GM18951 (cell line): ENCODE data around the gene LMO2.
"Not testable (repeated sequence)": the region's sequence is repeated elsewhere in the genome, so short reads cannot be mapped to it uniquely, and the experiment has no call there.

Source experiments
- POLR2A ChIP-seq: IDR thresholded peaks from 4 replicates; pipeline ENCODE4 v1.6.1; 2011; ENCODE audit warnings: mild to moderate bottlenecking; ENCODE audit not compliant: insufficient read length, insufficient read depth; ENCODE audit errors: extremely low read depth
- in situ Hi-C: fragments of 300-500 bp; cut with MboI; formaldehyde crosslinking; loops from one replicate; pipeline ENCODE4 v1.12.0; 2022; ENCODE audit warnings: low sequenced_read_pairs, mixed read lengths, inconsistent platforms; ENCODE audit not compliant: unreplicated experiment

Gene LMO2

GRCh38 chr11:33891714-33892327 lies at the start of gene LMO2:
LMO2 (minus strand) TSS chr11:33892076; CDS start chr11:33869716, 22,360 bp downstream.
- no peak for TF ChIP-seq POLR2A
- in situ Hi-C loops = no loop called here

- TF ChIP-seq POLR2A = no peak
- in situ Hi-C loops = no loop called here
Measured at GRCh38 chr11:33940538-33940815, 48.6 kb upstream of the LMO2 start.

GRCh38 chr11:33936725-33937604 lies 45.1 kb upstream of the LMO2 start:
- no peak for TF ChIP-seq POLR2A
- in situ Hi-C loops = no loop called here

- no peak for TF ChIP-seq POLR2A
- in situ Hi-C loops = no loop called here
Measured at GRCh38 chr11:33935461-33936456, 43.9 kb upstream of the LMO2 start.

- in situ Hi-C loops = no loop called here
Measured at GRCh38 chr11:33935005-33935404, 43.1 kb upstream of the LMO2 start.

GRCh38 chr11:33934450-33934849 lies 42.6 kb upstream of the LMO2 start:
- in situ Hi-C loops = no loop called here
- TF ChIP-seq POLR2A = no peak

More at GRCh38 chr11:33935005-33935404, 43.1 kb upstream of the LMO2 start:
- TF ChIP-seq POLR2A = no peak

GRCh38 chr11:33933602-33934001 lies 41.7 kb upstream of the LMO2 start:
- TF ChIP-seq POLR2A = no peak
- in situ Hi-C loops = no loop called here

- no peak for TF ChIP-seq POLR2A
- in situ Hi-C loops = no loop called here
Measured at GRCh38 chr11:33932721-33933120, 40.8 kb upstream of the LMO2 start.

GRCh38 chr11:33931739-33932366 lies 40.0 kb upstream of the LMO2 start:
- in situ Hi-C loops = not testable (repeated sequence)

- in situ Hi-C loops = no loop called here
- TF ChIP-seq POLR2A = no peak
Measured at GRCh38 chr11:33931067-33931466, 39.2 kb upstream of the LMO2 start.

- TF ChIP-seq POLR2A = no peak
- in situ Hi-C loops = no loop called here
Measured at GRCh38 chr11:33930317-33931021, 38.6 kb upstream of the LMO2 start.

GRCh38 chr11:33928564-33928963 lies 36.7 kb upstream of the LMO2 start:
- in situ Hi-C loops = no loop called here
- TF ChIP-seq POLR2A = no peak
